Fibroblast of peridontal ligament (primary cell): ENCODE measurements around the gene TLE7.

Source experiments
- DNase-seq: peaks from one replicate; pipeline ENCODE4 v3.0.0-alpha.2; 2010; ENCODE audit errors: extremely low read depth

The TLE7 gene

GRCh38 chr16:71442051-71442440, at the start of gene TLE7:
Gene TLE7 (minus strand): TSS chr16:71442054. CDS start chr16:71433324, 8,730 bp downstream.
- no peak for DNase-seq

GRCh38 chr16:71491054-71491453, 49.2 kb upstream of the TLE7 start:
- DNase-seq: no peak

- no peak for DNase-seq
Measured at GRCh38 chr16:71490361-71490760, 48.5 kb upstream of the TLE7 start.

GRCh38 chr16:71489122-71489521, 47.3 kb upstream of the TLE7 start, which contains the start of gene ZNF19:
Gene ZNF19 (minus strand): TSS chr16:71489324. CDS start chr16:71482114, 7,210 bp downstream.
- no peak for DNase-seq

DNA sequence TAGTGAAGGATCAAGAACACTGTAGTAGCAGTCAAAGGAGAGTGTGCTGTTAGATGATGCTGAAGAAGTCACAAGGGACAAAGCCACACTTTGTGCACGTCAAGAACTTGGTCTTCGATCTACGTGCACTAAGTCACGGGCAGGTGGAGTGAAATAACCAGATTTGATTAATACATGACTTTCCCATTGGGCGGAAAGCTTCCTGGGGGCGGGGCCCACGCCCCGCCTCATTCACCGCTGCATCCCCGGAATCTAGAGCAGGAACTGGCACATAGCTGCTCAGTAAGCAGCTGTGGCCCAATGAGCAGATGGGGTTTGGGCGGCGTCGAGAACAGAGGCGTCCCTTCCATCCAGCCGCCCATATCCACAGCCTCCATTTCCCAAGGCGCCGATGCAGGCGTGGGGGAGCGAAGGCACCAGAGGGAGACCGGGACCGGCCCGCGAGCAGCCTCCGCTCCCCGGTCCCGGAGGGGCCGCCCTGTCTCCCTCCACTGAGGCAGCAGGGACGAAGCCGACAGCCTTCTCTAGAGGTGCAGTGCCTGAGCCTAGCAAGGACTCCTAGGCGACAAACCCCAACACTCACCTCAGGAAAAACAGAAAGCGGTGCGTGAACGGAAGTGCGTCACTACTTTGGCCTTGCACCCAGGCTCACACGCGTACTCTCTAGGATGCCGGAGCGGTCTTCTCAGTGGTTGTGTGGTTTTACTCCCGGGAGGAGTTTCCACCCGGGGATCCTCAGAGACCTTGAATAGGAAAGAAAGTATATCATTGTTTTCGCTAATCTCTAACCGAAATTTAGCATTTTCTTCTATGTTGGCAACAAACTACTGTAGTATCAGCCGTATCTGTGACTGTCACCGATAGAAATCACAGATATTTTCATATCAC, 42.4 kb upstream of the TLE7 start:
- DNase-seq: peak; percentile 97

GRCh38 chr16:71482569-71482968, 40.7 kb upstream of the TLE7 start:
- DNase-seq: no peak

- DNase-seq: no peak
Measured at GRCh38 chr16:71480956-71481355, 39.1 kb upstream of the TLE7 start.

- no peak for DNase-seq
Measured at GRCh38 chr16:71479420-71479819, 37.6 kb upstream of the TLE7 start.

DNA sequence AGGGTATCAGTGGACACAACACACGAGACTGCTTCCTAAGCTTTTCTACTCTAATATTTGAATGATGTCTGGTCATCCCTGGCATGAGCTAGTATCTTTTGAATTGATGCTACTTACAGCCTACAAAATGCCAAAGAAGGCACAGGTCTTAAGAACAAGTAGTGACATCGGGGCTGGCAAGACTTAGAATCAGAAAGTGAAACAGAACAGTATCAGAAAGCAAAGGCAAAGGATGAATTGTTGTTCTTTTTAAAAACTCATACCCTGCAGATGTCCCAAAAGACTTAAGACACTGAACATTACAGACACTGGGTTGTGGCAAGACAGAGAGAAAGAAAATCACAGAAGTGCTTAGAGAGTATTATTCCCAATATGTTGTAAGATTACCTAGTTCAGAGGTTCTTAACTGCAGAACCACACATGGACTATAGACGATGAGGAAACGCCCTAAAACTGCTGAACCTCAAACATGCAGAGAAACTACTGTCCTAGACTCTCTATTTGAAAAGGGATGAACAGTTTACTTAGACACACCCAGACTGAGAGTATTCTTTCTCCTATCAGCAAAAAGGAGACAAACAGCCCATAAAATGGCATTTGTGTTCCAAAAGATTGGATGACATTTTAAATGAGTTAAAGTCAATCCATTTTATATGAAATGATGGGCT, 34.7 kb upstream of the TLE7 start:
- DNase-seq: no peak

DNA sequence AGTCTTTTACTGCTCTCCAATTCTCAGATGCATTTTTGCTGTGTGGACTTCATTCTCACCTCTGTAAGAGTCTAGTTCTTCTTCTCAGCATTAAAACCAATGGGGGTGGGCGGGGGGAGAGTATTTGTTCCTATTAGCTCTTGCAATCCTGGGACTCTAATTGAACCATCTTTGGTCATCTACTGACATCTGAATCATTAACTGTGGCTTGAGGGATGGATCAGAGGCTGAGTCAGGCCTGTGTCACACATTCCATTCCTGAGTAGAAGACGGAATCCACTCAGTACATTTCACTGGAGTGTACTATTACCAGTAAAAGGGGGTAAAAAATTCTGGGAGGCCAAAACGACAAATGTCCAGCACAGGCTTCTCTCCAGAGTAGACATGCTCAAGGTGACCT, 33.0 kb upstream of the TLE7 start:
- DNase-seq: peak; percentile 85

- DNase-seq: no peak
Measured at GRCh38 chr16:71473891-71474290, 32.0 kb upstream of the TLE7 start.

GRCh38 chr16:71472931-71473330, 31.1 kb upstream of the TLE7 start:
- no peak for DNase-seq

DNA sequence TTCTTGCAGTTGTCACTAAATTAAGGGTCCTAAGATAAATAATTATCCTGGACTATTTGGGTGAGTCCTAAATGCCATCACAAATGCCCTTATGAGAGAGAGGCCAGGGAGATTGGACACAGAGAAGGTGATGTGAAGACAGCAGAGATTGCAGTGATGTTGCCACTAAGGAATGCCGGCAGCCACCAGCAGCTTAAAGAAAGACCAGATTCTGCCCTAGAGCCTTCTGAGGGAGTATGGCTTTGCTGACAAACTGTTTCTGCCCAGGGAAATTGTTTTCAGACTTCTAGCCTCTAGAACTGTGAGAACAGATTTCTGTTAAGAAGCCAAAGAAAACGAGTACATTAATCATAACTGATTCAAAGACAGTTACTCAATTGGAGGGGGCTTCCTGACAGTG, 30.2 kb upstream of the TLE7 start:
- DNase-seq: no peak

DNA sequence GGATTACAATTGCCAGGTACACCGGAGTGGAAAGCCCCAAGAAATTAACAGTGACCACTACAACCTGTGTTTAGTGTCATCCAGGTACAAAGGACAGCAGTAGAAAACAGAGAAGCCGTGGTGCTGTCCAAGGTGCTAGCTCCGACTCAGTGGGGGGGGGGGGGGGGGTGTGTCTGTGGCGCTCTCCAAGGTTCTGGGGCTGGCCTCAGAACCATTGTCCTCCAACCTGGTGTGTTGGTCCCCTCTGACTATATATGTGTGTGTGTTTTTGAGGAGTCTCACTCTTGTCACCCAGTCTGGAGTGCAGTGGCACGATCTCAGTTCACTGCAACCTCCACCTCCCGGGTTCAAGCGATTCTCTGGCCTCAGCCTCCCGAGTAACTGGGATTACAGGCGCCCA, 26.0 kb upstream of the TLE7 start:
- peak; percentile 11 for DNase-seq

DNA sequence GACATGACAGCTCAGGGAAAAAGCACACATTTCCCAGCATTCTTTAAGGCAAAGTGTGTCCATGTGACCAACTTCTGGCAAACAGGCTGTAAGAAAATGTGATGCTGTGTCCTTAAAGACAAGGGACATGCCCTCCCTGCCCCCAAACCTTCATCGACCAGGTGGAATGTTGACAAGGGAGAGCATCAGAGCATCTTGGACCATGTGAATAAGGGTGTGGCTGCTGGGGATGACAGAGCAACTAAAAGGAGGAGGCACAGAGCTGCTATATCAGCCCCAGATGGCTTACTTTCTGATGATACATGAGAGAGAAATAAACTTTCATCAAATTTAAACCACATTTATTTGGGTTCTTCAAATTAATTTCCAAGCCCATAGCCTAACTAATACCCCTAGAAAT, 22.4 kb upstream of the TLE7 start:
- DNase-seq: no peak

DNA sequence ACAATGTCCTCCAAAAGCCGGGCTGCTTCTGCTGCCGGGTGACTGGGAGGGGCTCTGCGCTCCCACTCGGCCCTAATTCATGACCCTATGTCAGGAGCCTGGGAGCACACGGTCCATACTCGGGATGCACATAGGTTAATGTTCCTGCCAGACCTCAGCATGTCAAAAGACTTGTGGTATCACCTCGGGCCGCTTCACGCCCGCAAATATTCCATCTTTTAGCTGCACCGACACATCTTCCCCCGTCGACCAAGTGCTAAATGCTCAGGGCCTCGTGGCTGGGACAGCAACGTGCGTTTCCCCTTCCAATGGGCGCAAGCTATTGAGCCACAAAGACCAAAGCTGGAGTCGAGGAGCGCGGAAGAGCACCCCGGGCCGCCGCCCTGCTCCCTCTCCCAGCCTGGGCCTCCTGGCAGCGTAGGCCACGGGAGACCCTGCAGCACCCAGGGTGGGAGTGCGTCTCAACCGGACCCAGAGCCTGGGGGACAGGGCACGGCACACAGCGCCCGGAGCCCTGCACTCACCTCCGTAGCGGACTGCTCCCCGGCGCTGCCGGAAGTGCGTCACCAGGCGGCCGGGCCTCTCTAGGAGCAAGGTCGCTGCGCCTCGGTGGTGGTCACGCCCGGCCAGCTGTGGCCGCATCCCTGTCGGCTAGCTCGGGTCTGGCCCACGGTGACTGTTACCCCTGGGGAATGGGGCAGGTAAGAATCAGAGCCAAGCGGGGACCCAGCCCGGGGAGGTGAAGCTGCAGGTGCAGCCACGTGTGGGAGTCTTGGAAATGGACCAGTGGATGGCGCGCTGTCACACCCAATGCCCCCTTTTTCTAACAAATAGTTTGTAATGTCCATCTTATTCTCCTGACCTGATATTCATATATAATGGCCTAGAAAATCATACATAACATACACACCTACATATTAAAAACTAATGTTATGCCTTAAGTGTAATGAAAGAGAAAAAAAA, 20.1 kb upstream of the TLE7 start, which contains the start of gene ZNF23:
Gene ZNF23, minus strand, starts transcription at position 562 of the 963 bp plus-strand sequence. CDS start 5,451 bp downstream, outside the sequence.
- DNase-seq: peak; percentile 71

DNA sequence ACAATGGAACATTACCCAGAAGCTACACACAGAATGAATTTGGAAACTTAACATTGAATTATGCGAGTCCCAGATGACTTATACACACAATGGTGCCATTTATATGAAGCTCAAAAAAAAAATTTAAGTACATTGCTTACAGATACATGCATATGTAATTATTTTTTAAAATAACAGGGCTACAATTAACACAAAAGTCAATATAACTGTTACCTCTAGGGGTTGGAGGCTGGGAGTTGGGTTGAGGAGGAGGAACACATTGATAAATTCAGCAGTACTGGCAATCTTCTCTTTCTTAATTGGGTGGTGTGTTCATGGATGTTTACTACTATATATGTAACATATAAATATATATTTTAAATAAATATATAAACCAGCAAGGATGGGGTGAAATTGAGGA, 19.1 kb upstream of the TLE7 start:
- DNase-seq: no peak

GRCh38 chr16:71460236-71460635, 18.4 kb upstream of the TLE7 start:
- DNase-seq: peak; percentile 91

GRCh38 chr16:71459510-71459909, 17.7 kb upstream of the TLE7 start:
- peak; percentile 18 for DNase-seq

DNA sequence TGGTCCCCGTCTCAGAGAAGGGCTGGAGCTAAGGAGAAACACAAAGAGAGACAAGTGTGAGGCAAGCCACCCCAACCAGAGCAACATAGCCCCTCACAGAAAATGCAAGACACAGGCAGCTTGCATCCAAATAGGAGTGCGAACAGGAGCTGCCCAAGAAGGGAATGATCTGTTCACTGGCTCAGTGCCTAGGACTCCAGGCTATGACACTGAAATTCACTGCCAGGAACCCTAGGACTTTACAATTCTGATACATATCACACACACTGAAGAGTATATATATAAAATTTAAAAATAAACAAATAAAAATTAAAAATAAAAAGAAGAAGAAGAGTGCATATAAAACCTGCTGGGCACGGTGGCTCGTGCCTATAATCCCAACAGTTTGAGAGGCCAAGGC, 14.9 kb upstream of the TLE7 start:
- no peak for DNase-seq

GRCh38 chr16:71453036-71453435, 11.2 kb upstream of the TLE7 start:
- DNase-seq: no peak

DNA sequence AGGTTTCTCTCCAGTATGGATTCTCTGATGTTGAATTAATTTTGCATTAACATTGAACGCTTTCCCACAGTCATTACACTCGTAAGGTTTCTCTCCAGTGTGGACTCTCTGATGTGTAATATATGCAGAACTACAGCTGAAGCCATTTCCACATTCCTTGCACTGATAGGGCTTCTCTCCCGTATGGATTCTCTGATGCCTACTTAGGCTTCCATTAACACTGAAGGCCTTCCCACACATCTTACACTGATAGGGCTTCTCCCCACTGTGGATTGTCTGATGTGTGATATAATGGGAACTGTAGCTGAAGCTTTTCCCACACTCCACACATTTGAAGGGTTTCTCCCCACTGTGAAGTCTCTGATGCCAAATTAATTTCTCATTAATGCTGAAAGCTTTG, 7.2 kb upstream of the TLE7 start:
- DNase-seq: no peak
